Endodermal cell (in vitro differentiated cells): ENCODE measurements around the gene HMCN2. TPM values are rescaled to one million over a fixed set of nuclear protein-coding genes. Genes with fewer than 3 reads are reported as not detected.

ENCODE experiments used
- DNase-seq: peaks from one replicate; pipeline ENCODE4 v3.0.0-alpha.2; 2017
- H3K27ac ChIP-seq: 2 replicates; pipeline ENCODE4 v1.5.1; 2013; ENCODE audit warnings: mild to moderate bottlenecking, low read depth, low read length, moderate library complexity
- H3K27me3 ChIP-seq: 2 replicates; pipeline ENCODE4 v1.6.1; 2013; ENCODE audit warnings: mild to moderate bottlenecking, low read length, moderate library complexity; ENCODE audit not compliant: insufficient read depth, control insufficient read depth, poor library complexity, severe bottlenecking
- H3K36me3 ChIP-seq: 2 replicates; pipeline ENCODE4 v1.7.0; 2013; ENCODE audit warnings: mild to moderate bottlenecking, low read length, moderate library complexity; ENCODE audit not compliant: control insufficient read depth, insufficient read depth
- H3K4me1 ChIP-seq: one replicate; pipeline ENCODE4 v1.7.0; 2013; ENCODE audit warnings: low read length; ENCODE audit not compliant: control insufficient read depth, insufficient read depth
- H3K4me3 ChIP-seq: 2 replicates; pipeline ENCODE4 v1.5.1; 2013; ENCODE audit warnings: mild to moderate bottlenecking, low read length, moderate library complexity
- H3K9ac ChIP-seq: 2 replicates; pipeline ENCODE4 v1.6.1; 2013; ENCODE audit warnings: mild to moderate bottlenecking, low read length, moderate library complexity; ENCODE audit not compliant: poor library complexity, severe bottlenecking; ENCODE audit errors: extremely low read depth
- H3K9me3 ChIP-seq: 2 replicates; pipeline ENCODE4 v1.6.1; 2013; ENCODE audit warnings: mild to moderate bottlenecking, low read length, moderate library complexity; ENCODE audit not compliant: control insufficient read depth
- H3K27ac Mint-ChIP-seq: 2 replicates; pipeline ENCODE4 v1.8.0; 2020; ENCODE audit warnings: mixed read lengths
- H3K27me3 Mint-ChIP-seq: 2 replicates; pipeline ENCODE4 v1.8.0; 2021; ENCODE audit warnings: mild to moderate bottlenecking, mixed read lengths; ENCODE audit not compliant: insufficient read depth
- H3K36me3 Mint-ChIP-seq: 2 replicates; pipeline ENCODE4 v1.8.0; 2020; ENCODE audit warnings: low read depth, mixed read lengths
- H3K4me1 Mint-ChIP-seq: 2 replicates; pipeline ENCODE4 v1.8.0; 2020; ENCODE audit warnings: mixed read lengths
- H3K4me3 Mint-ChIP-seq: 2 replicates; pipeline ENCODE4 v1.8.0; 2020; ENCODE audit warnings: mild to moderate bottlenecking, moderate library complexity, mixed read lengths
- H3K9me3 Mint-ChIP-seq: 2 replicates; pipeline ENCODE4 v1.8.0; 2020; ENCODE audit warnings: mild to moderate bottlenecking, mixed read lengths
- CTCF ChIP-seq: fragments of 200-600 bp; sonication (generic); conservative IDR thresholded peaks from 2 replicates; pipeline ENCODE4 v1.5.0; 2021; ENCODE audit warnings: antibody characterized with exemption, mild to moderate bottlenecking
- WGBS, 2 experiments: methylation state at CpG; one replicate each; pipeline versions ENCODE4 v1.1.5 to v1.1.7; 2013; ENCODE audit warnings: missing lambda C conversion rate in 2 of 2, mixed read lengths in 1 of 2; ENCODE audit not compliant: insufficient coverage in 1 of 2, insufficient read length in 1 of 2; 5-methylcytosine and 5-hydroxymethylcytosine counted together
- total RNA-seq, 2 donors: library from RNA; stranded (reverse); fragmentation: NEBNext Ultra II Directional in 1 of 2; extraction: Animal tissue kit (Norgen Biotek cat#: 25700) in 1 of 2; gene quantifications; 2 replicates in 1 of 2; 3 replicates in 1 of 2; pipeline ENCODE4 v1.2.1, GENCODE V29; 2021

HMCN2 gene
- total RNA-seq, 2 donors from 2014 or later: 3.3 to 3.9 TPM

GRCh38 chr9:130236436-130236985 is 29.0 kb upstream of the HMCN2 start:
- no peaks in the 10 kb centered on the region for H3K4me1 ChIP-seq
- no peak overlapping the region for H3K27ac ChIP-seq
- no peaks in the 10 kb centered on the region for H3K27me3 Mint-ChIP-seq
- no peaks in the 10 kb centered on the region for H3K27me3 ChIP-seq
- peaks cover 18% of the 10 kb centered on the region for H3K36me3 Mint-ChIP-seq
- H3K4me1 Mint-ChIP-seq: peaks cover 10% of the 10 kb centered on the region
- H3K9ac ChIP-seq: no peak overlapping the region
- peak; percentile 37 for DNase-seq
- H3K9me3 ChIP-seq: no peaks in the 10 kb centered on the region
- H3K27ac Mint-ChIP-seq: no peak overlapping the region
- 80 to 89% methylated on average over 7 to 10 of the region's 10 CpGs for whole genome bisulfite sequencing, 2 experiments
- H3K36me3 ChIP-seq: peaks cover 7% of the 10 kb centered on the region
- no peaks in the 10 kb centered on the region for H3K9me3 Mint-ChIP-seq
- H3K4me3 ChIP-seq: no peak overlapping the region
- no peak overlapping the region for H3K4me3 Mint-ChIP-seq
- no peak for TF ChIP-seq CTCF

GRCh38 chr9:130237076-130237475 is 28.5 kb upstream of the HMCN2 start:
- 85 to 93% methylated on average over 7 to 11 of the region's 11 CpGs for WGBS, 2 experiments
- H3K9me3 ChIP-seq: no peaks in the 10 kb centered on the region
- Mint-ChIP-seq H3K27me3 (no peaks in the 10 kb centered on the region), H3K27ac (no peak overlapping the region), H3K4me3 (no peak overlapping the region), H3K9me3 (no peaks in the 10 kb centered on the region), H3K36me3 (peaks cover 13% of the 10 kb centered on the region), H3K4me1 (peaks cover 10% of the 10 kb centered on the region)
- TF ChIP-seq CTCF: no peak
- H3K27ac ChIP-seq: no peak overlapping the region
- peaks cover 5% of the 10 kb centered on the region for H3K36me3 ChIP-seq
- no peaks in the 10 kb centered on the region for H3K27me3 ChIP-seq
- no peak for DNase-seq
- H3K4me1 ChIP-seq: no peaks in the 10 kb centered on the region
- H3K9ac ChIP-seq: no peak overlapping the region
- no peak overlapping the region for H3K4me3 ChIP-seq

- Mint-ChIP-seq H3K4me1 (peaks cover 13% of the 10 kb centered on the region), H3K27ac (no peak overlapping the region), H3K4me3 (no peak overlapping the region), H3K36me3 (peaks cover 7% of the 10 kb centered on the region), H3K27me3 (peaks cover 4% of the 10 kb centered on the region), H3K9me3 (no peaks in the 10 kb centered on the region)
- Histone ChIP-seq H3K36me3 (no peaks in the 10 kb centered on the region), H3K9me3 (no peaks in the 10 kb centered on the region), H3K27ac (no peak overlapping the region), H3K9ac (no peak overlapping the region), H3K27me3 (no peaks in the 10 kb centered on the region), H3K4me3 (no peak overlapping the region), H3K4me1 (no peaks in the 10 kb centered on the region)
- 95% methylated on average over 14 to 17 of the region's 17 CpGs for WGBS, 2 experiments
- no peak for TF ChIP-seq CTCF
- peak; percentile 61 for DNase-seq
Observed at GRCh38 chr9:130237763-130238524, 27.6 kb upstream of the HMCN2 start.
